Gastroesophageal sphincter (tissue), 4 donors: ENCODE measurements around the gene CKS2. TPM values are rescaled to one million over a fixed set of nuclear protein-coding genes. Genes with fewer than 3 reads are reported as not detected.

Experiments
- ATAC-seq: fragments of 150-250 bp; one replicate; pipeline ENCODE4 v1.9.1; 2016; ENCODE audit warnings: mild to moderate bottlenecking, moderate library complexity
- H3K27ac ChIP-seq, 4 donors: fragments of 200-600 bp; sonication (generic) in 3 of 4; 1 replicate in 3 of 4; 2 replicates in 1 of 4; pipeline ENCODE4 v1.5.1; 2016 to 2019
- H3K27me3 ChIP-seq: fragments of 200-600 bp; sonication (generic); one replicate; pipeline ENCODE4 v1.5.1; 2019
- H3K36me3 ChIP-seq, 2 donors: fragments of 200-600 bp; sonication (generic); one replicate each; pipeline ENCODE4 v1.5.1; 2019; ENCODE audit warnings: control low read depth in 1 of 2
- H3K4me1 ChIP-seq, 3 donors: fragments of 200-600 bp; sonication (generic); 1 replicate in 2 of 3; 2 replicates in 1 of 3; pipeline ENCODE4 v1.5.1; 2016 to 2019; ENCODE audit warnings: control low read depth in 2 of 3
- H3K4me3 ChIP-seq, 2 donors: fragments of 200-600 bp; sonication (generic); one replicate each; pipeline ENCODE4 v1.5.1; 2019; ENCODE audit warnings: mild to moderate bottlenecking in 1 of 2, moderate library complexity in 1 of 2
- H3K9me3 ChIP-seq, 3 donors: fragments of 200-600 bp; sonication (generic); one replicate each; pipeline ENCODE4 v1.5.1; 2017 to 2019; ENCODE audit warnings: control low read depth in 2 of 3
- EP300 ChIP-seq: sonication (generic); formaldehyde crosslinking; IDR thresholded peaks from one replicate; pipeline ENCODE4 v1.6.1; 2017; ENCODE audit warnings: antibody characterized with exemption, mild to moderate bottlenecking
- POLR2A ChIP-seq, 2 donors: fragments of 450-650 bp; IDR thresholded peaks; one replicate each; pipeline ENCODE4 v1.6.1; 2017; ENCODE audit warnings: antibody characterized with exemption in 2 of 2, mild to moderate bottlenecking in 2 of 2, moderate library complexity in 1 of 2
- POLR2AphosphoS5 ChIP-seq: sonication (generic); formaldehyde crosslinking; IDR thresholded peaks from one replicate; pipeline ENCODE4 v1.6.1; 2017; ENCODE audit warnings: antibody characterized with exemption
- WGBS, 2 donors: methylation state at CpG; one replicate each; pipeline ENCODE4 v1.1.5; 2018; ENCODE audit warnings: low coverage in 1 of 2; 5-methylcytosine and 5-hydroxymethylcytosine counted together
- total RNA-seq, 4 donors: library from RNA; depleted of rRNA; stranded (reverse); fragments of >200 nt; gene quantifications; one replicate each; pipeline ENCODE4 v1.1.0, GENCODE V29; 2016
- TF ChIP-seq, protein P1 (sequence below), 4 experiments: fragments of 200-600 bp in 2 of 4; fragments of 450-650 bp in 2 of 4; sonication (generic) in 1 of 4; IDR thresholded peaks; one replicate each; pipeline ENCODE4 v1.5.1; 2017 to 2019; ENCODE audit warnings: antibody characterized with exemption in 4 of 4, mild to moderate bottlenecking in 2 of 4, moderate library complexity in 2 of 4

CKS2 gene
- total RNA-seq, 4 donors from 2014 or later, result 0.81 to 9.9 (median 4.2) TPM

DNA sequence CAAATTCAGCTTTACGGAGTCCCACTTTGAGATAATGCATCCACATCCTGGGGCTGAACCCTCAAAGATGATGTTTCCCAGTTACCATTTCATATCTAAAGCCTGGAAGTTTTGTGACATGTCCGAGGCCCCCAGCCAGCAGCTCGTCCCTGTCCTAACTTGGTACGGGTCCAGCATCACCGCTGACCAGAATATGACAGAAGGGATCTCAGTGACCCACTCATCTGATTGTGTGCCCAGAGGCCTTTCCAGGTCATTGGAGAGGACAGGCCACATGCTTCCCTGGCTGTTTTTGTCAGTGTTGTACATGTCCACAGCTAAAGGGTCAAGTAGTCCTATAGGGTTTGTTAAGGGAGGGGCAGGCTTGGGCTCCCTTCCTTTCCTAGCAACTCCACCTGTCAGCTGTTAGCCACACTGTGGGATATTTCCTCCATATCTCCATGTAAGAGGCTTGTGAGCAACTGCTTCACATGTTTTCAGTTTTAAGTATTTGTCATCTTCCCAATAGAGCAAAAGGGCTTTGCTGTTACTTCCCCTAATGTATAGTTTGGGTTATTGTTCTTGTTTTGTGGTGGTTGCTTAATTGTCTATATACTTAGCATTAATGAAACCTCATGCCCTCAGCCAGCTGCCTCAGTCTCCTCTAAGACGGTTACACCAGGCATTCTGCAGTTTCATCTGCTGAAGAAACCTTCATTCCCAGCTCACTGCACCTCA, 40.7 kb downstream of the CKS2 start:
- Histone ChIP-seq H3K4me1 (peaks cover 0 to 22% (median 0%) of the 10 kb centered on the region in 3 donors), H3K36me3 (peaks cover 0 to 100% of the 10 kb centered on the region in 2 donors), H3K4me3 (no peak overlapping the region), H3K27ac (no peak overlapping the region), H3K27me3 (no peaks in the 10 kb centered on the region), H3K9me3 (no peaks in the 10 kb centered on the region)
- WGBS, 2 donors, result 96 to 100% methylated on average over 3 to 4 of the region's 6 CpGs
- ATAC-seq, result no peak
- TF ChIP-seq POLR2A (IDR thresholded peaks at IDR 0.05), result no peak
- TF ChIP-seq POLR2AphosphoS5, result no peak

DNA sequence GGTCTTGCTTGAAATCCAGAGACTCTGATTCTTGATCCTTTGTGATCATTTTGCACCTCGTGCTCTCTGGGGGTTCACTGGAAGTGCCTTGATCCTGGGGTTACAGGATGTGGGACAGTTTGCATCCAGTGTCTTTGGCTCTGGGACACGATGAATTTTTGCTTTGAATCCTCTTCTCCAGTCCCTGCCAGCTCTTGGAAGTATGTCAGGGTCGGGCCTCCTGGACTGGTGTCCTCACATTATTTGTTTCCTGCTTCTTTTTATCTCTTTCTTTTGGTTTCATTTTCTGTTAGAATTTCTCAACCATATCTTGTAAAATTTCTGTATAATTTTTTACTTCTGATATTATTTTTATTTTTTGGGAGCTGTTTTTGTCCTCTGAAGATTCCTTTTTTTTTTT, 41.5 kb downstream of the CKS2 start:
- Histone ChIP-seq H3K36me3 (peaks cover 0 to 100% of the 10 kb centered on the region in 2 donors), H3K4me1 (peaks cover 0 to 22% (median 0%) of the 10 kb centered on the region in 3 donors), H3K9me3 (no peaks in the 10 kb centered on the region), H3K4me3 (no peak overlapping the region), H3K27ac (no peak overlapping the region), H3K27me3 (no peaks in the 10 kb centered on the region)
- TF ChIP-seq, protein P1, sequence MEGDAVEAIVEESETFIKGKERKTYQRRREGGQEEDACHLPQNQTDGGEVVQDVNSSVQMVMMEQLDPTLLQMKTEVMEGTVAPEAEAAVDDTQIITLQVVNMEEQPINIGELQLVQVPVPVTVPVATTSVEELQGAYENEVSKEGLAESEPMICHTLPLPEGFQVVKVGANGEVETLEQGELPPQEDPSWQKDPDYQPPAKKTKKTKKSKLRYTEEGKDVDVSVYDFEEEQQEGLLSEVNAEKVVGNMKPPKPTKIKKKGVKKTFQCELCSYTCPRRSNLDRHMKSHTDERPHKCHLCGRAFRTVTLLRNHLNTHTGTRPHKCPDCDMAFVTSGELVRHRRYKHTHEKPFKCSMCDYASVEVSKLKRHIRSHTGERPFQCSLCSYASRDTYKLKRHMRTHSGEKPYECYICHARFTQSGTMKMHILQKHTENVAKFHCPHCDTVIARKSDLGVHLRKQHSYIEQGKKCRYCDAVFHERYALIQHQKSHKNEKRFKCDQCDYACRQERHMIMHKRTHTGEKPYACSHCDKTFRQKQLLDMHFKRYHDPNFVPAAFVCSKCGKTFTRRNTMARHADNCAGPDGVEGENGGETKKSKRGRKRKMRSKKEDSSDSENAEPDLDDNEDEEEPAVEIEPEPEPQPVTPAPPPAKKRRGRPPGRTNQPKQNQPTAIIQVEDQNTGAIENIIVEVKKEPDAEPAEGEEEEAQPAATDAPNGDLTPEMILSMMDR (IDR thresholded peaks at IDR 0.05), result no peak
- no peak for TF ChIP-seq POLR2A (IDR thresholded peaks at IDR 0.05)
- TF ChIP-seq EP300, result no peak
- no peak for TF ChIP-seq POLR2AphosphoS5
- WGBS, 2 donors, result 49 to 70% methylated on average over 3 of the region's 3 CpGs
- ATAC-seq, result no peak

DNA sequence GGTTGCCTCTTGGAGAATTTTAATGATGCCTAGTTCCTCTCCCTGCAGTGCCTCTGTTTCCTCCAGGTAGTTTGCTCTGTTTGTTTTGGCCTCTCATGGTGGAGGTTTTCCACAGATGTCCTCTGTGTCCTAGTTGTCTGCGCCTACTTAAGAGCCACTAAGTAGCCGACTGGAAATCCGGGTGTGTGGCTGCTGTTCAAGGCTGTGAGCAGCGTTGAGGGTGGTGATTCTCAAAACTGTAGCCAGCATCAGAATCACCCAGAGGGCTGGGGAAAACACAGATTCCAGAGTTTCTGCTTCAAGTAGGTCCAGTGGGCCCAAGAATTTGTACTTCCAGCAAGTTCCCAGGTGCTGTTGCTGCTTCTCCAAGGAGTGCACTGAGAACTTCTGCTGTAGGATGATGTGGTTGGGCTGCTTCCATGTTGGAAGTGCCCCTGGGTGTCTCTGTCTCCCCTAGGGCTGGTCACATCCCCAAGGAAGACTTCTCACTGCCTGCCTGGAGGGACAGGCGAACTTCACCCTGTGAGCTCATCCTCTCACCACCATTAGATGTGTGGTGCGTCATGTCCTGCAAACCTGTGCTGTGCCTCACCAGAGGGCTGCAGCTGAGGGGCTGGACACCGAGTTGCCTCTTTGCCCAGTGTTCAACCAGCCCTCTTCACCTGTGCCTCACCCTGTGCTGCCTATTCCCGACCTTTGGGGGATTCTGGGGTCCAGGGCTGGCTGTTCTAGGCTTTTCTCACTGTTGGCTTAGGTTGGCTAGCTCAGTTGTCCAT, 42.1 kb downstream of the CKS2 start:
- Histone ChIP-seq H3K27ac (no peak overlapping the region), H3K36me3 (peaks cover 0 to 100% of the 10 kb centered on the region in 2 donors), H3K4me3 (no peak overlapping the region), H3K27me3 (no peaks in the 10 kb centered on the region), H3K4me1 (peaks cover 0 to 22% (median 0%) of the 10 kb centered on the region in 3 donors), H3K9me3 (no peaks in the 10 kb centered on the region)
- no peak for ATAC-seq
- WGBS, 2 donors, result 93 to 100% methylated on average over 2 to 3 of the region's 8 CpGs
- TF ChIP-seq, protein P1 (IDR thresholded peaks at IDR 0.05), result no peak
- no peak for TF ChIP-seq POLR2A (IDR thresholded peaks at IDR 0.05)
- no peak for TF ChIP-seq POLR2AphosphoS5
- no peak for TF ChIP-seq EP300

DNA sequence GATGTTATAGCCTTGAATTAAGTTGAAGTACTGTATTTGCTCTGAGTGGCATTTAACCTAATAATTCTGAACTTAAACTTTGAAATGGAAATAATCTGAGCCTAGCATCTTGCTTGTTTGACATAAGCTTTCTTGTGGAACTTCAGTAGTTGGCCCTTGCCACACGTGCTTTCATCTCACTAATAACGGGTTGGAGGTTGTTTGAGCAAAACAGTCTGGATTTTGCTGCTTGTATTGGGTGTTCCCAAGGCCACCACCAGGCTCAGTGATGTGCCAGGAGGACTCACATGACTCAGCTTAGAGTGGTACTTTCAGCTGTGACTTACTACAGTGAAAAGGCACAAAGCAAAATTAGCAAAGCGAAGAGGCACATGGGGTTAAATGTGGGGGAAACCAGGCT, 43.0 kb downstream of the CKS2 start:
- peaks cover 0 to 100% of the 10 kb centered on the region in 2 donors for H3K36me3 ChIP-seq
- no peaks in the 10 kb centered on the region for H3K27me3 ChIP-seq
- WGBS, 2 donors, result 62 to 83% methylated on average over 3 of the region's 3 CpGs
- no peak for ATAC-seq
- H3K27ac ChIP-seq, result no peak overlapping the region
- H3K9me3 ChIP-seq, result no peaks in the 10 kb centered on the region
- TF ChIP-seq, protein P1 (IDR thresholded peaks at IDR 0.05), result no peak
- no peak overlapping the region for H3K4me3 ChIP-seq
- H3K4me1 ChIP-seq, result peaks cover 0 to 28% (median 0%) of the 10 kb centered on the region in 3 donors

DNA sequence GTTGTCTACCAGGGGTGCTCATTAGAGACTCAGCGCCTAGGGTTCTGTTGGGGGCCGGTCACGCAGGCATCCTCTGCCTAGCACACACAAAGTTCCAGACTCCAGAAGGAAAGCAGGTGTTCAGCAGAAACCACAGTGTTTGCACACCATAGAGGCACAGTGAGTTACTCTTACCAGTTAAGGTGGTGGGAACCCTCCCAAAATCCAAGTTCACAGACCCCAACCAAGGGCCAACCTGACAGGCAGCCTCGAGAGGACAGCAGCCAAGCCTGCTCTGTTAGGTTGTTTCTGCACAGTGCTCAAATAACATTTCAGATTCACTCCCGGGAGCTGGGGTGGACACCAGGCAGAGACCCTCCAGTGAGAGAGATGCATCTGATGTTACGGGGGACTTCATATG, 43.5 kb downstream of the CKS2 start:
- WGBS, 2 donors, result 97% methylated on average over 6 of the region's 6 CpGs; no CpG with 5 or more reads in 1 of the 2 donors
- H3K4me1 ChIP-seq, result peaks cover 0 to 30% (median 0%) of the 10 kb centered on the region in 3 donors
- no peaks in the 10 kb centered on the region for H3K27me3 ChIP-seq
- no peak overlapping the region for H3K27ac ChIP-seq
- no peak overlapping the region for H3K4me3 ChIP-seq
- no peak for TF ChIP-seq EP300
- peaks cover 0 to 100% of the 10 kb centered on the region in 2 donors for H3K36me3 ChIP-seq
- H3K9me3 ChIP-seq, result no peaks in the 10 kb centered on the region
- ATAC-seq, result no peak

DNA sequence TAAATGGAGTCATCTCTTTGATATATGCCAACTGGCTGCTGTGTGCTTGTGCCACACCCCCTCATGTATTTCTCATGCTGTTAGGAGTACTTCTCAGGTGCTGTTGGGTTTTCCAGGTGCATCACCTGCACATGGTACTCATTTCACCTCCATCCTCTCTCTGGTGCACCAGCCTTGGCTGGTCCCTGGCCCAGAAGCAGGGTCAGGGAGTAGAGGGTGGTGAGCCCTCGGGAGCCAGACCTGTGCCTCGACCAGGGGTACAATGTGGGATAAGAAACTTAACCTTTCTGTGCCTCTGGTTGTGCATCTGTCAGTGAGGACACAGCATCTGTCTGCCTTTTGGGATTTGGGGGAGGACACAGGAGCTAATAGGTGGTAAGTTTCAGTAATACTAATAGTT, 45.8 kb downstream of the CKS2 start:
- Histone ChIP-seq H3K4me3 (no peak overlapping the region), H3K36me3 (peaks cover 0 to 100% of the 10 kb centered on the region in 2 donors), H3K27ac (no peak overlapping the region), H3K9me3 (no peaks in the 10 kb centered on the region), H3K27me3 (no peaks in the 10 kb centered on the region), H3K4me1 (peaks cover 0 to 37% (median 0%) of the 10 kb centered on the region in 3 donors)
- no CpG with 5 or more reads among the region's 2 CpGs for WGBS, 2 donors
- TF ChIP-seq EP300, result no peak
- TF ChIP-seq, protein P1 (IDR thresholded peaks at IDR 0.05), result no peak
- no peak for TF ChIP-seq POLR2AphosphoS5
- TF ChIP-seq POLR2A (IDR thresholded peaks at IDR 0.05), result no peak
- ATAC-seq, result no peak
